Measurements from ENCODE around the gene PPDPF. TPM values are rescaled to one million over a fixed set of nuclear protein-coding genes. Genes with fewer than 3 reads are reported as not detected.

PPDPF gene
- total and polyA plus RNA-seq, 2 of the 8 experiments (the other 6 are each of a cell fraction or from before 2014, with no cell fraction given): 30.5 to 138 TPM

DNA sequence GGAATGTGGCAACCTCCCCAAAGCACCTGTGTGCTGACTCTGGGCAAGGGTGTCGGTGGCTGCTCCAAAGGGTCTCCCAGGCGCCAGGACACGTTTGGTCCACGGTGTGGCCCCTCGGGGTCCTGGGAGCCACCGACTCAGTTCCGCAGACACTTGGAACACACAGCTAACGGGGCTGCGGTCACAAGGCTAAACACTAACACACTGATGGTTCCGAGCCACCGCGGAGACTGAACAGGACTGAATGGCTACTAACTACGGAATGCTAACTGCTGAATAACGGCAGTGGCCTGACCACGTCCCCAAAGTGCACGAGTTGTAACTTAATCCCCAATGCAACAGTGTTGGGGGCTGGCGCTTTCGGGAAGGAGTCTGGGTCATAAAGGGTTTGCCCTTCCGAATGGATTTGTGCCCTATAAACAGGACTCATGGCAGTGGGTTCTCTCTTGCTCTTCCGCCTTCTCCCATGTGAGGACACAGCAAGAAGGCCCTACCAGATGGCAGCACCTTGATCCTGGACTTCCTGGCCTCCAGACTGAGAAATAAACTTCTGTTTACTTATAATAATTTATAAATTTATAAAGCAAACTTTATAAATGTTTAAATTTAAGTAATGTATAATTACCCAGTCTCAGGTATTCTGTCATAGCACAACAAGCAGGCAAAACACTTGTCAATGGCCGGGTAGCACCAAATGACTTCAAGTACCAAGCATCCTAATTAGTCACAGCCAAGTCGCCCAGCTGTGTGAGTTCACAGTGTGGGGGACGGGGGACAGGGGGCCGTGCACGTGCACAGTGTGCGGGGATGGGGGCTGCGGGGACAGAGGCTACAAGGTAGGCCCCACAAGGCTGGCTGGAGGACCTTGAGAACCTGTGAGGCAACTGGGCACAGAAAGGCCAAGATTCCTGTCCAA, 19.4 kb upstream of the PPDPF start:
- no peak overlapping the region for H3K14ac ChIP-seq (ENCODE audit: insufficient read length)
- H3K79me1 ChIP-seq (ENCODE audit: low read depth, low read length): no peaks in the 10 kb centered on the region
- H2BK20ac ChIP-seq (ENCODE audit: low read length): 0 out of 2 replicates have a peak overlapping the region, but pooled peaks have one; percentile 3
- ChIA-PET CTCF (ENCODE audit: partially characterized antibody) (no interaction called here), POLR2A (ENCODE audit: partially characterized antibody) (interaction anchor here (2.0 kb wide), 1 partner anchor 21 kb away, joined by 6 read pairs; no protein-coding TSS in a partner anchor)
- no peak overlapping the region for H2BK5ac ChIP-seq (ENCODE audit: low read depth, low read length)
- H3K36me3 ChIP-seq (ENCODE audit: control insufficient read depth in 2 of 4, insufficient read depth in 4 of 4, low read length in 3 of 4): no peaks in the 10 kb centered on the region
- H2BK120ac ChIP-seq (replicated peaks; ENCODE audit: low read depth, low read length): no peak overlapping the region
- H2AFZ ChIP-seq (ENCODE audit: low read length): no peak overlapping the region
- no peak for TF ChIP-seq TAF7 (optimal IDR thresholded peaks at IDR 0.05; ENCODE audit: borderline replicate concordance, low read depth, low read length)
- TF ChIP-seq HDAC2 (IDR thresholded peaks at IDR 0.05; ENCODE audit: borderline replicate concordance in 1 of 2, low read depth in 2 of 2, low read length in 2 of 2): 0 out of 4 replicates have a peak, but pooled peaks of 1 of the 2 experiments have one; percentile 41
- H4K8ac ChIP-seq (ENCODE audit: extremely low read depth, insufficient read depth, low read length): no peak overlapping the region; the same call in 1 of the 2 replicates
- H3K56ac ChIP-seq (replicated peaks; ENCODE audit: insufficient read length, low read depth, low read length): no peak overlapping the region
- H3K23ac ChIP-seq (ENCODE audit: insufficient read length): no peak overlapping the region
- peak overlapping the region; percentile 61; the same call in 1 of the 2 replicates for H2BK15ac ChIP-seq (ENCODE audit: low read length)
- no peaks in the 10 kb centered on the region; a peak in 2 of 4 replicates for H3K9me3 ChIP-seq (ENCODE audit: insufficient read depth in 2 of 2, low read depth in 1 of 2, low read length in 1 of 2)
- H3K79me2 ChIP-seq (ENCODE audit: control insufficient read depth in 1 of 2, insufficient read depth in 2 of 2, low read length in 2 of 2): no peaks in the 10 kb centered on the region
- H4K5ac ChIP-seq (ENCODE audit: insufficient read length, low read depth, low read length): no peak overlapping the region
- H3K4ac ChIP-seq (replicated peaks; ENCODE audit: insufficient read length, low read depth, low read length): no peak overlapping the region
- whole genome bisulfite sequencing, 2 experiments (ENCODE audit: extremely low coverage in 1 of 2, insufficient coverage in 1 of 2, insufficient read length in 1 of 2, insufficient replicate concordance in 2 of 2, low coverage in 1 of 2, low lambda C conversion rate in 2 of 2, missing lambda C conversion rate in 1 of 2): 80% methylated on average over 27 of the region's 27 CpGs; no CpG with 5 or more reads in 1 of the 2 experiments
- H3K27ac ChIP-seq (ENCODE audit: low read depth, low read length): no peak overlapping the region
- no peak overlapping the region; the same call in 1 of the 2 replicates for H2BK12ac ChIP-seq (ENCODE audit: low read depth, low read length)
- H2AK5ac ChIP-seq (ENCODE audit: low read depth, low read length): no peak overlapping the region
- no peak overlapping the region for H3K9ac ChIP-seq (replicated peaks in 1 of 4; ENCODE audit: extremely low read depth in 1 of 4, low read depth in 3 of 4, low read length in 3 of 4)
- peaks cover 0 to 29% (median 19%) of the 10 kb centered on the region in 4 experiments; a peak in 6 of 7 replicates for H3K4me1 ChIP-seq (replicated peaks in 1 of 4; ENCODE audit: control insufficient read depth in 3 of 4, insufficient read depth in 4 of 4, low read length in 3 of 4)
- FAIRE-seq: no peak
- H3K27me3 ChIP-seq (replicated peaks in 1 of 4; ENCODE audit: control insufficient read depth in 3 of 4, extremely low read depth in 1 of 4, insufficient read depth in 3 of 4, low read length in 3 of 4): peaks cover 11 to 41% (median 35%) of the 10 kb centered on the region in 4 experiments
- H3K23me2 ChIP-seq (ENCODE audit: low read depth, low read length): peaks cover 3% of the 10 kb centered on the region; the same call in 1 of the 2 replicates
- peaks cover 0 to 1% of the 10 kb centered on the region in 2 experiments for H4K20me1 ChIP-seq (replicated peaks in 1 of 2; ENCODE audit: control insufficient read depth in 1 of 2, insufficient read depth in 2 of 2, low read length in 2 of 2)
- no peak overlapping the region for H3K18ac ChIP-seq (ENCODE audit: extremely low read depth, low read length)
- no peak overlapping the region for H3K4me3 ChIP-seq (ENCODE audit: extremely low read depth in 1 of 4, insufficient read depth in 2 of 4, low read depth in 3 of 4, low read length in 4 of 4)
- peak in 1 of 2 experiments; percentile 47 for DNase-seq (ENCODE audit: low read depth in 1 of 2, low spot score in 2 of 2)
- H3K4me2 ChIP-seq (ENCODE audit: insufficient read depth in 1 of 2, low read depth in 2 of 2, low read length in 2 of 2): 0 out of 4 replicates have a peak overlapping the region, but pooled peaks of 1 of the 2 experiments have one; percentile 38
- no peak overlapping the region for H4K91ac ChIP-seq (replicated peaks; ENCODE audit: insufficient read length, low read length)

Measured in H1 (cell line).